NT2/D1 (cell line): ENCODE measurements around the gene CPNE5.

Source experiments
- SUZ12 ChIP-seq: IDR thresholded peaks from 2 replicates; pipeline ENCODE4 v1.6.1; 2011; ENCODE audit not compliant: insufficient read length, insufficient read depth; ENCODE audit errors: extremely low read depth
- YY1 ChIP-seq: IDR thresholded peaks from 2 replicates; pipeline ENCODE4 v1.6.1; 2011; ENCODE audit not compliant: insufficient read length, insufficient read depth

DNA sequence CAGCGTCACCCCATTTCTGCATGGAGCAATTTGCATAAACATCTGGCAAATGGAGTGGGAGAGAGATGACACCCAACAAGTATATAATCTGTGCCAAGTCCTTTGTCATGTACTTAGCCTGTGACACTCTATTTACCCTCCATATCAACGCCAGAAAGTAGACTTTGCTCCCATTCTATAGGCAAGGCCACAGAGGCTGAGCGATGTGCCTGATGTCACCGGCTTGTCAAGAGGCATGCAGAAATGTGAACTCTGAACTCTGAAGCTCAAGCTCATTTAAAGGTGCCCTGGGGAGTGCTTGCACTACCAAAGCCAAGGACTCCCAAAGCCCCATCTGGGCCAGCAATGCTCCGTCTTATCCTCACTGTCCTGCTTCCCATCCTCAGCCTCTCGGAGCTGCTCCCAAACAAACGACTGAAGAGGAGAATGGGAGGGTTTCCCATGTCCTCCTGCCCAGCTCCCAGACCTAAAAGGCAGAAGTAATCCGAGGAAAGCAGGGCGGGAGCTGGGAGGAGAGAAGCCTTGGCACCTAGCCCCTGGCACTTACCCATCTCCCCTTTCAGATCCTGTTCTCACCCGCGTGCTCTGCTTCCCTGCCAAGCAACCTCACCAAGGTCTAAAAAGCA, 9.2 kb downstream of the CPNE5 start:
- TF ChIP-seq SUZ12 (no peak), YY1 (no peak)
